Activated CD4-positive, alpha-beta T cell treated with anti-CD3 and anti-CD28 coated beads, Interleukin-2, amount 10 ng/mL, durations not matched to agents 24 days and 14 days (primary cell): Measurements from ENCODE around the gene NUP205. TPM values are rescaled to one million over a fixed set of nuclear protein-coding genes. Genes with fewer than 3 reads are reported as not detected.

Source experiments
- DNase-seq: peaks from one replicate; pipeline ENCODE4 v3.0.0; 2022
- H3K27ac Mint-ChIP-seq: one replicate; pipeline ENCODE4 v1.8.0; 2022; ENCODE audit warnings: mild to moderate bottlenecking, mixed read lengths
- H3K27me3 Mint-ChIP-seq: one replicate; pipeline ENCODE4 v1.8.0; 2022; ENCODE audit warnings: mixed read lengths
- H3K36me3 Mint-ChIP-seq: one replicate; pipeline ENCODE4 v1.8.0; 2022; ENCODE audit warnings: low read depth, mild to moderate bottlenecking, mixed read lengths
- H3K4me1 Mint-ChIP-seq: one replicate; pipeline ENCODE4 v1.8.0; 2021; ENCODE audit warnings: mixed read lengths
- H3K4me3 Mint-ChIP-seq: one replicate; pipeline ENCODE4 v1.8.0; 2022; ENCODE audit warnings: mild to moderate bottlenecking, moderate library complexity, mixed read lengths
- H3K9me3 Mint-ChIP-seq: one replicate; pipeline ENCODE4 v1.8.0; 2021; ENCODE audit warnings: mixed read lengths
- intact Hi-C: fragments of 100-400 bp; cut with micrococcal nuclease; formaldehyde crosslinking; loops from one replicate; pipeline ENCODE4 v1.15.1; 2023
- total RNA-seq: library from RNA; stranded (reverse); gene quantifications from 2 replicates; pipeline ENCODE4 v1.2.3, GENCODE V29; 2022

The NUP205 gene
- total RNA-seq, 1 donor from 2014 or later, result 129 TPM

GRCh38 chr7:135560631-135561030 lies 2.9 kb downstream of the NUP205 start:
- peaks cover 14% of the 10 kb centered on the region for H3K4me1 Mint-ChIP-seq
- no peak overlapping the region for H3K27ac Mint-ChIP-seq
- peaks cover 18% of the 10 kb centered on the region for H3K36me3 Mint-ChIP-seq
- H3K9me3 Mint-ChIP-seq, result no peaks in the 10 kb centered on the region
- no peak for DNase-seq
- no peak overlapping the region for H3K4me3 Mint-ChIP-seq
- H3K27me3 Mint-ChIP-seq, result no peaks in the 10 kb centered on the region
- intact Hi-C loops, result no loop called here

GRCh38 chr7:135562720-135563119 lies 5.0 kb downstream of the NUP205 start:
- no peak overlapping the region for H3K4me3 Mint-ChIP-seq
- H3K27ac Mint-ChIP-seq, result no peak overlapping the region
- no peaks in the 10 kb centered on the region for H3K9me3 Mint-ChIP-seq
- peaks cover 29% of the 10 kb centered on the region for H3K36me3 Mint-ChIP-seq
- peaks cover 18% of the 10 kb centered on the region for H3K4me1 Mint-ChIP-seq
- DNase-seq, result no peak
- intact Hi-C loops, result no loop called here
- no peaks in the 10 kb centered on the region for H3K27me3 Mint-ChIP-seq

GRCh38 chr7:135571834-135572233 lies 14.1 kb downstream of the NUP205 start:
- Mint-ChIP-seq H3K27me3 (no peaks in the 10 kb centered on the region), H3K4me3 (no peak overlapping the region), H3K9me3 (peaks cover 12% of the 10 kb centered on the region), H3K4me1 (peaks cover 10% of the 10 kb centered on the region), H3K27ac (no peak overlapping the region), H3K36me3 (peaks cover 50% of the 10 kb centered on the region)
- DNase-seq, result no peak
- intact Hi-C loops, result no loop called here

- H3K27ac Mint-ChIP-seq, result no peak overlapping the region
- H3K9me3 Mint-ChIP-seq, result peaks cover 12% of the 10 kb centered on the region
- intact Hi-C loops, result no loop called here
- DNase-seq, result no peak
- H3K4me1 Mint-ChIP-seq, result peaks cover 10% of the 10 kb centered on the region
- no peak overlapping the region for H3K4me3 Mint-ChIP-seq
- peaks cover 56% of the 10 kb centered on the region for H3K36me3 Mint-ChIP-seq
- no peaks in the 10 kb centered on the region for H3K27me3 Mint-ChIP-seq
These were observed 15.8 kb downstream of the NUP205 start for GRCh38 chr7:135573541-135573940.

GRCh38 chr7:135575296-135575695 lies 17.6 kb downstream of the NUP205 start:
- Mint-ChIP-seq H3K27ac (peak overlapping the region; percentile 63), H3K4me3 (no peak overlapping the region), H3K9me3 (peaks cover 12% of the 10 kb centered on the region), H3K36me3 (peaks cover 64% of the 10 kb centered on the region), H3K4me1 (peaks cover 8% of the 10 kb centered on the region), H3K27me3 (no peaks in the 10 kb centered on the region)
- DNase-seq, result peak; percentile 70
- intact Hi-C loops, result loop anchor here (5.0 kb wide), 1 partner anchor 37 kb away; no protein-coding TSS in a partner anchor

- Mint-ChIP-seq H3K36me3 (peaks cover 65% of the 10 kb centered on the region), H3K27ac (no peak overlapping the region), H3K4me1 (peaks cover 8% of the 10 kb centered on the region), H3K9me3 (peaks cover 12% of the 10 kb centered on the region), H3K4me3 (no peak overlapping the region), H3K27me3 (no peaks in the 10 kb centered on the region)
- intact Hi-C loops, result loop anchor here (5.0 kb wide), 1 partner anchor 34 kb away; no protein-coding TSS in a partner anchor
- no peak for DNase-seq
These were observed 20.9 kb downstream of the NUP205 start for GRCh38 chr7:135578569-135578968.

GRCh38 chr7:135584362-135585353 lies 26.9 kb downstream of the NUP205 start:
- intact Hi-C loops, result no loop called here
- Mint-ChIP-seq H3K9me3 (no peaks in the 10 kb centered on the region), H3K36me3 (peaks cover 59% of the 10 kb centered on the region), H3K27ac (no peak overlapping the region), H3K4me3 (no peak overlapping the region), H3K27me3 (no peaks in the 10 kb centered on the region), H3K4me1 (peaks cover 2% of the 10 kb centered on the region)
- DNase-seq, result no peak

GRCh38 chr7:135597181-135597925 lies 39.6 kb downstream of the NUP205 start:
- Mint-ChIP-seq H3K4me1 (no peaks in the 10 kb centered on the region), H3K27ac (no peak overlapping the region), H3K27me3 (no peaks in the 10 kb centered on the region), H3K36me3 (peaks cover 61% of the 10 kb centered on the region), H3K9me3 (no peaks in the 10 kb centered on the region), H3K4me3 (no peak overlapping the region)
- DNase-seq, result no peak
- intact Hi-C loops, result no loop called here

- Mint-ChIP-seq H3K9me3 (no peaks in the 10 kb centered on the region), H3K4me1 (no peaks in the 10 kb centered on the region), H3K27ac (no peak overlapping the region), H3K27me3 (no peaks in the 10 kb centered on the region), H3K36me3 (peaks cover 59% of the 10 kb centered on the region), H3K4me3 (no peak overlapping the region)
- DNase-seq, result no peak
- intact Hi-C loops, result no loop called here
These were observed 40.2 kb downstream of the NUP205 start for GRCh38 chr7:135597926-135598305.

GRCh38 chr7:135599471-135599870 lies 41.8 kb downstream of the NUP205 start:
- H3K27me3 Mint-ChIP-seq, result no peaks in the 10 kb centered on the region
- no peak overlapping the region for H3K4me3 Mint-ChIP-seq
- no peaks in the 10 kb centered on the region for H3K9me3 Mint-ChIP-seq
- H3K36me3 Mint-ChIP-seq, result peaks cover 55% of the 10 kb centered on the region
- H3K4me1 Mint-ChIP-seq, result no peaks in the 10 kb centered on the region
- no peak for DNase-seq
- no peak overlapping the region for H3K27ac Mint-ChIP-seq
- intact Hi-C loops, result no loop called here

- intact Hi-C loops, result no loop called here
- no peaks in the 10 kb centered on the region for H3K9me3 Mint-ChIP-seq
- no peak for DNase-seq
These were observed 42.5 kb downstream of the NUP205 start for GRCh38 chr7:135600226-135600625.

GRCh38 chr7:135601182-135601581 lies 43.5 kb downstream of the NUP205 start:
- Mint-ChIP-seq H3K4me1 (no peaks in the 10 kb centered on the region), H3K9me3 (no peaks in the 10 kb centered on the region), H3K27me3 (no peaks in the 10 kb centered on the region), H3K36me3 (peaks cover 49% of the 10 kb centered on the region), H3K27ac (no peak overlapping the region), H3K4me3 (no peak overlapping the region)
- intact Hi-C loops, result no loop called here
- no peak for DNase-seq

More at GRCh38 chr7:135600226-135600625, 42.5 kb downstream of the NUP205 start:
- no peak overlapping the region for H3K27ac Mint-ChIP-seq
- H3K27me3 Mint-ChIP-seq, result no peaks in the 10 kb centered on the region
- H3K4me1 Mint-ChIP-seq, result no peaks in the 10 kb centered on the region
- peaks cover 52% of the 10 kb centered on the region for H3K36me3 Mint-ChIP-seq
- no peak overlapping the region for H3K4me3 Mint-ChIP-seq

GRCh38 chr7:135602304-135602703 lies 44.6 kb downstream of the NUP205 start:
- Mint-ChIP-seq H3K4me1 (no peaks in the 10 kb centered on the region), H3K27ac (no peak overlapping the region), H3K9me3 (no peaks in the 10 kb centered on the region), H3K4me3 (no peak overlapping the region), H3K27me3 (no peaks in the 10 kb centered on the region), H3K36me3 (peaks cover 55% of the 10 kb centered on the region)
- DNase-seq, result no peak
- intact Hi-C loops, result no loop called here

- intact Hi-C loops, result no loop called here
- Mint-ChIP-seq H3K27ac (no peak overlapping the region), H3K4me1 (no peaks in the 10 kb centered on the region), H3K36me3 (peaks cover 42% of the 10 kb centered on the region), H3K27me3 (no peaks in the 10 kb centered on the region), H3K9me3 (no peaks in the 10 kb centered on the region), H3K4me3 (no peak overlapping the region)
- DNase-seq, result no peak
These were observed 58.4 kb downstream of the NUP205 start for GRCh38 chr7:135616136-135616535.
